HG02763 (cell line): ENCODE measurements around the gene FBXO11.

Experiments
- ATAC-seq: cut with Tn5 transposase; IDR thresholded peaks from one replicate; pipeline ENCODE4 v1.9.1; 2021; ENCODE audit warnings: mild to moderate bottlenecking, moderate library complexity; ENCODE audit not compliant: unreplicated experiment

FBXO11 gene

GRCh38 chr2:47741637-47742036 lies 164.7 kb downstream of the FBXO11 start:
- ATAC-seq: no peak

- ATAC-seq: no peak
Observed at GRCh38 chr2:47741101-47741500, 165.2 kb downstream of the FBXO11 start.
